ENCODE measurements around the gene AKAP12.

Gene AKAP12

DNA sequence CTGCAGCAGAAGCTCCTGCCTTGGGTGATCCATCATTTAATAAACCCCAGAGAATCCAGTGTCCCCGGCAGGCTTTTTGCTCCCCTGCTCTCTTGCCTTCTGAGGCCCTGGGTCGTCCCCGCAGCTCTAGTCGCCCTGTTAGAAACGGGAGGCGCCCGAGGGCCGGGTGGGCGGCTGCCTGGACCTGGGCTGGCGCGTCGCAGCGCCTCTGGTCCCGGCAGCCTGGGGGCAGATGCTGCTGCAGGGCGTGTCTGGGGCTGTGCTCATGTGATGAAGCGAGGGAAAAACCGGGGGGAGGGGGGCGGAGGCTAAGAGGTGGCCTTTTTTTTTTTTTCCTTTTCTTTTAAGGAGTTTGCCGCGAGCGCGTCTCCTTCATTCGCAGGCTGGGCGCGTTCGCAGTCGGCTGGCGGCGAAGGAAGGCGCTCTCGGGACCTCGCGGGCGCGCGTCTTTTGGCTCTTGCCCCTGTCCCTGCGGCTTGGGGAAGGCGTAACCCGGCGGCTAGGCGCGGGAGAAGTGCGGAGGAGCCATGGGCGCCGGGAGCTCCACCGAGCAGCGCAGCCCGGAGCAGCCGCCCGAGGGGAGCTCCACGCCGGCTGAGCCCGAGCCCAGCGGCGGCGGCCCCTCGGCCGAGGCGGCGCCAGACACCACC is 394 bp downstream of the AKAP12 start:
- H3K4me1 Mint-ChIP-seq = peaks cover 37% of the 10 kb centered on the region
- TF ChIP-seq, protein P1, sequence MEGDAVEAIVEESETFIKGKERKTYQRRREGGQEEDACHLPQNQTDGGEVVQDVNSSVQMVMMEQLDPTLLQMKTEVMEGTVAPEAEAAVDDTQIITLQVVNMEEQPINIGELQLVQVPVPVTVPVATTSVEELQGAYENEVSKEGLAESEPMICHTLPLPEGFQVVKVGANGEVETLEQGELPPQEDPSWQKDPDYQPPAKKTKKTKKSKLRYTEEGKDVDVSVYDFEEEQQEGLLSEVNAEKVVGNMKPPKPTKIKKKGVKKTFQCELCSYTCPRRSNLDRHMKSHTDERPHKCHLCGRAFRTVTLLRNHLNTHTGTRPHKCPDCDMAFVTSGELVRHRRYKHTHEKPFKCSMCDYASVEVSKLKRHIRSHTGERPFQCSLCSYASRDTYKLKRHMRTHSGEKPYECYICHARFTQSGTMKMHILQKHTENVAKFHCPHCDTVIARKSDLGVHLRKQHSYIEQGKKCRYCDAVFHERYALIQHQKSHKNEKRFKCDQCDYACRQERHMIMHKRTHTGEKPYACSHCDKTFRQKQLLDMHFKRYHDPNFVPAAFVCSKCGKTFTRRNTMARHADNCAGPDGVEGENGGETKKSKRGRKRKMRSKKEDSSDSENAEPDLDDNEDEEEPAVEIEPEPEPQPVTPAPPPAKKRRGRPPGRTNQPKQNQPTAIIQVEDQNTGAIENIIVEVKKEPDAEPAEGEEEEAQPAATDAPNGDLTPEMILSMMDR (IDR thresholded peaks at IDR 0.05; ENCODE audit: unreplicated experiment in 3 of 3) = no peak

DNA sequence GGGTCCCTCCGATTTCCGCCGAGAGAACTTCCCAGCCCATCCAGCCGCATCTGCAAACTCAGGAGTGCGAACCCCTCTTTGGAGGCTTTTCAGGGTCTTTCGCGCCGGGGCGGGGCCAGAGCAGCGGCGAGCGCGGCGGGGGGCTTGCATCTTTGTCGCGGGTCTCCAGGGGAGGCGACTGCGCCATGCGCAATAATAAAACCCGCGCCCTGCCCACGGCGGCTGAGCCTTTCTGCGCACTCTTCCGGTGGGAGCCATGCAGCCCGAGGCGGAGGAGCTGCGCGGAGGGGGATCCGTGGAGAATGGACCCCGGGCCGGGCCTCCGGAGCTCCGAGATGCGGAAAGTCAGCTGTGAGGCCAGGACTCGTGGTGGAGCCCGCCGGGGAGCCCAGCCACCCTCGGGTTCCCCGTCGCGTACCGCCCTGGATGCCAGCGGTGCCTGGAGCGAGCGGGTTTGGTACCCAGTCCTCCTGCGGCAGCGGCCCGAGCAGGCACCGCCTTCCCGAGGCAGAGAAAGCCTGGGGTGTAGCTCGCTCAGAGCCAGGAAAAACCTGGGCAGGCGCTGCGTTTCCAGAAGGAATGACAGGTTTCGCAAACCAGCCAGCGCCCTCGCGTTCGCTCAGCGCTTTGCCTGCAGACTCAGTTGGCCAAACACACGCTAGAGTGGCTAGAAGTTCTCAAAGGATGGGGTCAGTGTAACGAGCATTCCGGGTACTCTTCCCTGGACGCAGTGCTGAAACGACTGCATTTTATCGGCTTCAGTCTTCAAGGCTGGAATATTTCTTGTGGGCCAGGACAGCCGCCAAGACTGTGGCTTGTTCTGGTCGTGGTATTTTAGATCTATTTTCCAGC is 1.2 kb downstream of the AKAP12 start:
- TF ChIP-seq, protein P1 (IDR thresholded peaks at IDR 0.05; ENCODE audit: unreplicated experiment in 3 of 3) = no peak
- peak overlapping the region; percentile 89 to 93 (median 93) for H3K4me3 Mint-ChIP-seq
- H3K27me3 Mint-ChIP-seq (ENCODE audit: low read depth) = peaks cover 4% of the 10 kb centered on the region
- H3K4me1 Mint-ChIP-seq = peaks cover 37% of the 10 kb centered on the region
- H3K27ac Mint-ChIP-seq = peak overlapping the region; percentile 76 to 98 (median 82)
- H3K36me3 Mint-ChIP-seq (ENCODE audit: low read depth) = peaks cover 26% of the 10 kb centered on the region
- no peaks in the 10 kb centered on the region for H3K9me3 Mint-ChIP-seq

More for the DNA sequence above, 394 bp downstream of the AKAP12 start:
- Mint-ChIP-seq H3K36me3 (ENCODE audit: low read depth) (peaks cover 23% of the 10 kb centered on the region), H3K27me3 (ENCODE audit: low read depth) (peaks cover 4% of the 10 kb centered on the region), H3K27ac (peak overlapping the region; percentile 93 to 99 (median 98)), H3K4me3 (peak overlapping the region; percentile 98 to 99 (median 99)), H3K9me3 (no peaks in the 10 kb centered on the region)

DNA sequence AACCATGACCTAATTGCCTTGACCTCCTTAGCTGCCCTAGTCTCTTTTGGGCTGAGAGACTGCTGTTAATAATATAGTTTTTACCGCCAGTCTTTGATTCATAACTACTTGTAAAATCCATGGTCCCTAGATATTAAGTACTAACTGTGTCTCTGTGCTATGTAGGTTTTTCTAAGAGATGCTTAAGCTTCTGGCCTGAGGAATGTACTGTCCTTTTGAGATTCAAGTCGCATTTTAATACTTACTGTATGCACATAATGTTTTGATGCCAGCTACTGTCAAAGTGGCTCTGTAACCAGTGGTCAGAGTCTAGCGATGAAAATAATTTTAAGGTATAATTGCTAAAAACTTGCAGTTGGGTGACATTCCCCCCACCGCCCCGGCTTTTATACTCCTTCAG is 2.1 kb downstream of the AKAP12 start:
- Mint-ChIP-seq H3K27ac (peak overlapping the region; percentile 76 to 94 (median 82)), H3K4me3 (peak overlapping the region; percentile 89 to 93 (median 93)), H3K4me1 (peaks cover 37% of the 10 kb centered on the region), H3K9me3 (no peaks in the 10 kb centered on the region), H3K36me3 (ENCODE audit: low read depth) (peaks cover 26% of the 10 kb centered on the region), H3K27me3 (ENCODE audit: low read depth) (peaks cover 3% of the 10 kb centered on the region)
- TF ChIP-seq, protein P1 (IDR thresholded peaks at IDR 0.05; ENCODE audit: unreplicated experiment in 3 of 3) = no peak

DNA sequence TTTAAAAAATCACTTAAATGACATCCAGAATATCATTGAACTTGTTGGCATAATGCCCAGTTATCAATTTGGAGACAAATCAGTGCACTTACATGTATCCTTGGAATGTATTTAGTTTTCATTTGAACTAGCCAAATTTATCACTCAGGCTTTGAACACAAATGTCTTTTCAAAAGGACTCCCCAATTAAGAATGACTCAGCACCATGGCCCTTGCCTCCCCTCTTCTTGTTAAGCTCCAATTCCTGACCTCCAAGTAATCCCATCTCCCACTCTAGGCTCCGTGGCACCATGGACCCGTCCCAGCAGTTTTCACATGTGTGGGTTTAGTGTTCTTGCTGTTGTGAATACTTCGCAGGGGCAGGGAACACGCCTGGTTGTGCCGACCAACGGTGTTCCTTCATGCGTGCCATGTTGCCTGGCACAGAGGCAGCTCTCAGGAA is 2.7 kb downstream of the AKAP12 start:
- peak overlapping the region; percentile 76 to 94 (median 82) for H3K27ac Mint-ChIP-seq
- peaks cover 27% of the 10 kb centered on the region for H3K36me3 Mint-ChIP-seq (ENCODE audit: low read depth)
- peaks cover 39% of the 10 kb centered on the region for H3K4me1 Mint-ChIP-seq
- H3K4me3 Mint-ChIP-seq = peak overlapping the region; percentile 89 to 93 (median 93)
- no peaks in the 10 kb centered on the region for H3K9me3 Mint-ChIP-seq
- TF ChIP-seq, protein P1 (IDR thresholded peaks at IDR 0.05; ENCODE audit: unreplicated experiment in 3 of 3) = no peak
- no peaks in the 10 kb centered on the region for H3K27me3 Mint-ChIP-seq (ENCODE audit: low read depth)

DNA sequence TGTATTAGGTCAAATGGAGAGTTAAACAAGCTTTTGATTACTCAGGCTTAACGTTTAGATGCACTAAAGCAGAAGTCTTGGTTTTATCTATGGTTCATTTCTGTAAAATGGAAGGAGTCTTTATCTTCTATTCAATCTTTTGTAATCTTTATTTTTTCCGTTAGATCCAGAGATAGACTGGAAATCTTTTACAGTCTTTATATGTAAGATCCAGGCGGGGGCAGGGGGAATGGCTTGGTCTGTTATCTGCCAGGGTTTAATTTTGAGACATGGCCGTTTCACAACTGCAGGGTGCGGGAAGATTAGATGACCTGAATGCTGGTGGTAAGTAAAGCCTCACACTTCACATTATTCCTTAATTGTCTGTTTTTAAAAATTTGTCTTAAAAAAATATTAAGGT is 3.7 kb downstream of the AKAP12 start:
- Mint-ChIP-seq H3K36me3 (ENCODE audit: low read depth) (peaks cover 37% of the 10 kb centered on the region), H3K9me3 (no peaks in the 10 kb centered on the region), H3K4me1 (peaks cover 49% of the 10 kb centered on the region), H3K27ac (peak overlapping the region; percentile 76 to 94 (median 82)), H3K27me3 (ENCODE audit: low read depth) (no peaks in the 10 kb centered on the region), H3K4me3 (peak overlapping the region; percentile 89 to 93 (median 93))
- TF ChIP-seq, protein P1 (IDR thresholded peaks at IDR 0.05; ENCODE audit: unreplicated experiment in 3 of 3) = no peak
